Fibroblast of lung (primary cell): ENCODE results near the gene HHLA2.

Source experiments
- CTCF ChIP-seq, 2 donors: IDR thresholded peaks in 1 of 2; conservative IDR thresholded peaks in 1 of 2; 1 replicate in 1 of 2; 2 replicates in 1 of 2; pipeline ENCODE4 v1.5.1; 2011 to 2012; ENCODE audit warnings: low read length in 2 of 2, control low read depth in 1 of 2, inconsistent platforms in 1 of 2, low read depth in 1 of 2, mild to moderate bottlenecking in 1 of 2
- EZH2 ChIP-seq: IDR thresholded peaks from 2 replicates; pipeline ENCODE4 v1.5.1; 2012; ENCODE audit warnings: low read length, control low read depth, mild to moderate bottlenecking; ENCODE audit errors: missing control alignments

GRCh38 chr3:108354562-108354961 is 58.2 kb downstream of the HHLA2 start:
- TF ChIP-seq CTCF (conservative IDR thresholded peaks at IDR 0.05 in 1 of 2, IDR thresholded peaks at IDR 0.05 in 1 of 2; ENCODE audit: low read depth in 1 of 2, low read length in 2 of 2) (no peak), EZH2 (no peak)
